WTC11 (cell line): ENCODE measurements around the gene CHST11.

Experiments
- CREB1 ChIP-seq: sonication (generic); formaldehyde crosslinking; IDR thresholded peaks from 2 replicates; pipeline ENCODE4 v1.8.0; 2023; ENCODE audit warnings: mild to moderate bottlenecking, missing genetic modification reagents
- IRF2 ChIP-seq: sonication (generic); formaldehyde crosslinking; IDR thresholded peaks from 2 replicates; pipeline ENCODE4 v1.8.0; 2022; ENCODE audit warnings: low read depth, missing genetic modification reagents, borderline replicate concordance
- JUN ChIP-seq: sonication (generic); formaldehyde crosslinking; IDR thresholded peaks from 2 replicates; pipeline ENCODE4 v1.8.0; 2023; ENCODE audit warnings: mild to moderate bottlenecking, missing genetic modification reagents
- NR2C2 ChIP-seq: sonication (generic); formaldehyde crosslinking; IDR thresholded peaks from 2 replicates; pipeline ENCODE4 v1.8.0; 2022; ENCODE audit warnings: mild to moderate bottlenecking, missing genetic modification reagents
- TF ChIP-seq, protein P1 (sequence below): sonication (generic); formaldehyde crosslinking; IDR thresholded peaks from 2 replicates; pipeline ENCODE4 v1.8.0; 2023; ENCODE audit warnings: mild to moderate bottlenecking, missing genetic modification reagents
- TF ChIP-seq, protein P2 (sequence below): fragments of 200-600 bp; IDR thresholded peaks from 2 replicates; pipeline ENCODE4 v1.8.0; 2022; ENCODE audit warnings: antibody characterized with exemption
- TF ChIP-seq, protein P3 (sequence below): sonication (generic); formaldehyde crosslinking; IDR thresholded peaks from 2 replicates; pipeline ENCODE4 v1.8.1; 2022; ENCODE audit warnings: low read depth, missing genetic modification reagents, borderline replicate concordance

DNA sequence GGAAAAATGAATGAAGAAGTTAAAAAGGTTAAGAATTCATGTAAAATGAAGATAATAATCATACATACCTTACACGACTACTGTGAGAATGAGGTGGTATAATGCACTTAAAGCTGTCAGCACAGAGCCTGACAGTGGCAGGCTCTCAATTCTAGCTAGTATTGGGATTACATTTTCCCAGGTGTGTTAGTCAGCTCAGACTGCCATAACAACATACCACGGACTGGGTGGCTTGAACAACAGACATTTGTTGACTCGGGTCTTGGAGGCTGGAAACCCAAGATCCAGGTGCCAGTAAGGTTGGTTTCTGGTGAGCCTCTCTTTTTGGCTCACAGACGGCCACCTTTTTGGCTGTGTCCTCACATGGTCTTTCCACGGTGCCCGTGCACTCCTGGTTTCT lies 167.8 kb downstream of the CHST11 start:
- TF ChIP-seq JUN = no peak
- TF ChIP-seq, protein P1, sequence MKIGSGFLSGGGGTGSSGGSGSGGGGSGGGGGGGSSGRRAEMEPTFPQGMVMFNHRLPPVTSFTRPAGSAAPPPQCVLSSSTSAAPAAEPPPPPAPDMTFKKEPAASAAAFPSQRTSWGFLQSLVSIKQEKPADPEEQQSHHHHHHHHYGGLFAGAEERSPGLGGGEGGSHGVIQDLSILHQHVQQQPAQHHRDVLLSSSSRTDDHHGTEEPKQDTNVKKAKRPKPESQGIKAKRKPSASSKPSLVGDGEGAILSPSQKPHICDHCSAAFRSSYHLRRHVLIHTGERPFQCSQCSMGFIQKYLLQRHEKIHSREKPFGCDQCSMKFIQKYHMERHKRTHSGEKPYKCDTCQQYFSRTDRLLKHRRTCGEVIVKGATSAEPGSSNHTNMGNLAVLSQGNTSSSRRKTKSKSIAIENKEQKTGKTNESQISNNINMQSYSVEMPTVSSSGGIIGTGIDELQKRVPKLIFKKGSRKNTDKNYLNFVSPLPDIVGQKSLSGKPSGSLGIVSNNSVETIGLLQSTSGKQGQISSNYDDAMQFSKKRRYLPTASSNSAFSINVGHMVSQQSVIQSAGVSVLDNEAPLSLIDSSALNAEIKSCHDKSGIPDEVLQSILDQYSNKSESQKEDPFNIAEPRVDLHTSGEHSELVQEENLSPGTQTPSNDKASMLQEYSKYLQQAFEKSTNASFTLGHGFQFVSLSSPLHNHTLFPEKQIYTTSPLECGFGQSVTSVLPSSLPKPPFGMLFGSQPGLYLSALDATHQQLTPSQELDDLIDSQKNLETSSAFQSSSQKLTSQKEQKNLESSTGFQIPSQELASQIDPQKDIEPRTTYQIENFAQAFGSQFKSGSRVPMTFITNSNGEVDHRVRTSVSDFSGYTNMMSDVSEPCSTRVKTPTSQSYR (CRISPR knock-in tag) = no peak
- TF ChIP-seq NR2C2 (CRISPR knock-in tag) = no peak
- TF ChIP-seq CREB1 (CRISPR knock-in tag) = no peak
- TF ChIP-seq, protein P2, sequence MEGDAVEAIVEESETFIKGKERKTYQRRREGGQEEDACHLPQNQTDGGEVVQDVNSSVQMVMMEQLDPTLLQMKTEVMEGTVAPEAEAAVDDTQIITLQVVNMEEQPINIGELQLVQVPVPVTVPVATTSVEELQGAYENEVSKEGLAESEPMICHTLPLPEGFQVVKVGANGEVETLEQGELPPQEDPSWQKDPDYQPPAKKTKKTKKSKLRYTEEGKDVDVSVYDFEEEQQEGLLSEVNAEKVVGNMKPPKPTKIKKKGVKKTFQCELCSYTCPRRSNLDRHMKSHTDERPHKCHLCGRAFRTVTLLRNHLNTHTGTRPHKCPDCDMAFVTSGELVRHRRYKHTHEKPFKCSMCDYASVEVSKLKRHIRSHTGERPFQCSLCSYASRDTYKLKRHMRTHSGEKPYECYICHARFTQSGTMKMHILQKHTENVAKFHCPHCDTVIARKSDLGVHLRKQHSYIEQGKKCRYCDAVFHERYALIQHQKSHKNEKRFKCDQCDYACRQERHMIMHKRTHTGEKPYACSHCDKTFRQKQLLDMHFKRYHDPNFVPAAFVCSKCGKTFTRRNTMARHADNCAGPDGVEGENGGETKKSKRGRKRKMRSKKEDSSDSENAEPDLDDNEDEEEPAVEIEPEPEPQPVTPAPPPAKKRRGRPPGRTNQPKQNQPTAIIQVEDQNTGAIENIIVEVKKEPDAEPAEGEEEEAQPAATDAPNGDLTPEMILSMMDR = no peak
- TF ChIP-seq, protein P3, sequence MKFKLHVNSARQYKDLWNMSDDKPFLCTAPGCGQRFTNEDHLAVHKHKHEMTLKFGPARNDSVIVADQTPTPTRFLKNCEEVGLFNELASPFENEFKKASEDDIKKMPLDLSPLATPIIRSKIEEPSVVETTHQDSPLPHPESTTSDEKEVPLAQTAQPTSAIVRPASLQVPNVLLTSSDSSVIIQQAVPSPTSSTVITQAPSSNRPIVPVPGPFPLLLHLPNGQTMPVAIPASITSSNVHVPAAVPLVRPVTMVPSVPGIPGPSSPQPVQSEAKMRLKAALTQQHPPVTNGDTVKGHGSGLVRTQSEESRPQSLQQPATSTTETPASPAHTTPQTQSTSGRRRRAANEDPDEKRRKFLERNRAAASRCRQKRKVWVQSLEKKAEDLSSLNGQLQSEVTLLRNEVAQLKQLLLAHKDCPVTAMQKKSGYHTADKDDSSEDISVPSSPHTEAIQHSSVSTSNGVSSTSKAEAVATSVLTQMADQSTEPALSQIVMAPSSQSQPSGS (CRISPR knock-in tag) = no peak
- no peak for TF ChIP-seq IRF2 (CRISPR knock-in tag)
